Middle frontal gyrus (tissue), 1 donor: ENCODE measurements around the gene ZNF684.
"Not testable (repeated sequence)": the region's sequence is repeated elsewhere in the genome, so short reads cannot be mapped to it uniquely, and the experiment has no call there.

Experiments
- DNase-seq: peaks from one replicate; pipeline ENCODE4 v3.0.0-alpha.2; 2015; ENCODE audit warnings: low spot score; ENCODE audit errors: extremely low spot score

The ZNF684 gene

DNA sequence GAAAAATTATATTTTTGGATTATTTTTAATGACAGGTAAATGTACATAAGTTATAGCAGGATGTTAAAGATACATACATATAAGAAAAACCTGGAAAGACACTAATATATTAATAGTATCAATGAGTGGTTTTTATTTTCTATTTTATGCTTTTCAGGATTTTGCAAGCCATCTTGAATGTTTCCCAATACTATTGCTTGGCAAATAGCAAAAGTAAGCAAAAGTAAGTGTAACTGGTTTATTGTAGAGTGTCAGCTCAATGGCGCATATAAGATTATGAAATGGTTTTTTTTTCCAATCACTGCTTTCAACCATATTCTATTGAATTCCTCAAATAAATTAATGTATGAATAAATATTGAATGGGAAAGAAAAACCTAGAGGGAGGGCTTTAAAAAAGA, 36.4 kb downstream of the ZNF684 start:
- DNase-seq: no peak

DNA sequence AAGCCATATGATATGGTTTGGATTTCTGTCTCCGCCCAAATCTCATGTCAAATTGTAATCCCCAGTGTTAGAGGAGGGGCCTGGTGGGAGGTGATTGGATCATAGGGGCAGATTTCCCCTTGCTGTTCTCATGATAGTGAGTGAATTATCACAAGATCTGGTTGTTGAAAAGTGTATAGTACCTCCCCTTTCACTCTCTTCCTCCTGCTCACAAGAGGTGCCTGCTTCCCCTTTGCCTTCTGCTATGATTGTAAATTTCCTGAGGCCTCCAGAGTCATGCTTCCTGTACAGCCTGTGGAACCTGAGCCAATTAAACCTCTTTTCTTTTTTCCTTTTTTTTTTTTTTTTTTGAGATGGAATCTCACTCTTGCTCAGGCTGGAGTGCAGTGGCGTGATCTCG, 43.4 kb downstream of the ZNF684 start:
- not testable (repeated sequence) for DNase-seq

DNA sequence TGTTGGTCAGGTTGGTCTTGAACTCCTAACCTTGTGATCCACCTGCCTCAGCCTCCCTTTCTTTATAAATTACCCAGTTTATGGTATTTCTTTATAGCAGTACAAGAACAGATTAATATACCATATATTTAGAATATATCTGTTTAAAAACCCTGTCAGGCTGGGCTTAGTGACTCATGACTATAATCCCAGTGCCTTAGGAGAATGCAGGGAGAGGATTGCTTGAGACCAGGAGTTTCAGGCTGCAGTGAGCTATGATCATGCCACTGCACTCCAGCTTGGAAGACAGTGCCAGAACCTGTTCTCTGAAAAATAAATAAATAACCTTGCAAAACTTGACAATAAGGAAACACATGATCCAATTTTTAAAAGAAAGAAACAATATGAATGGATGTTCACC, 43.9 kb downstream of the ZNF684 start:
- DNase-seq: no peak

DNA sequence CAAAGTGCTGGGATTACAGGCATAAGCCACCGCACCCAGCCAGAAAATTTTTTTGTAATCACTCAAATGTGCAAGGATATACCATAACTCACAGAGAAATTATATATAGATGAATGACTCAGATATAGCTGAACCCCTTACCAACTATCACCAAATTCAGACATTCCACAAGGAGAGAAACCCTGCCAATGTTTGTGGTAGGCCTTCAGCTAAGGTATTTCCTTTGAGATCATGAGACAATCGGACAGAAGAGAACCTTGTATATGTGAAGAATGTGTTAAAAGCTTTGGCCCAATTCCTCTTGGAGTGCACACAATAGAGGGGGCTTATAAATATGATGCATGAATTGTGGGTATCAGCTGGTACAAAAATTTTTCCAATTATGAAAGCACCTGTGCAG, 50.7 kb downstream of the ZNF684 start:
- no peak for DNase-seq

DNA sequence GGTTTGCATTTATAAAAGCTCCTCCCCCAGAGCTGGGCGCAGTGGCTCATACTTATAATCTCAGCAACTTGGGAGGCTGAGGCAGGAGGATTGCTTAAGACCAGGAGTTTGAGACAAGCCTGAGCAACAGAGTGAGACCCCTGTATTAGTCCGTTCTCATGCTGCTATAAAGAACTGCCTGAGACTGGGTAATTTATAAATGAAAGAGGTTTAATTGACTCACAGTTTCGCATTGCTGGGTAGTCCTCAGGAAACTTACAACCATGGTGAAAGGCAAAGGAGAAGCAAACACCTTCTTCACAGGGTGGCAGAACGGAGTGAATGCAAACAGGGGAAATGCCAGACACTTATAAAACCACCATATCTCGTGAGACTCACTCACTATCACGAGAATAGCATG, 52.5 kb downstream of the ZNF684 start:
- DNase-seq: no peak

DNA sequence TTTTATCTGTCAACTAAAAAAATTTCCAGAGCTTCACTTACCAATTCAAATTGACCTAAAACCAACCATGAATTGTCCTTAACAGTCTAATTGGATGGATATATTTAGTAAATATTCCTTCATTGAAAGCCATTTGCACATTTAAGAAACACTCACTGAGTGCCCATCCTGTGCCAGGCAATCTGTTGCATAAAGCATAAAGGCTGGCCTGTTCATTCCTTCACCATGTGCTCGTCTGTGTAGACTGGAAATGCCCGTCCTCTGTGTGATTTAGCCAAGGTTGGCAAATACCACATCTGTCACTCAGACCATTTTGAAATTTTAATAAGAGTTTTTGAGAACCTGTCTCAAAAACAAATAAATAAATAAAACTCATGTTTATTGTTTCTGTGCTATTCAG, 57.1 kb downstream of the ZNF684 start:
- no peak for DNase-seq

DNA sequence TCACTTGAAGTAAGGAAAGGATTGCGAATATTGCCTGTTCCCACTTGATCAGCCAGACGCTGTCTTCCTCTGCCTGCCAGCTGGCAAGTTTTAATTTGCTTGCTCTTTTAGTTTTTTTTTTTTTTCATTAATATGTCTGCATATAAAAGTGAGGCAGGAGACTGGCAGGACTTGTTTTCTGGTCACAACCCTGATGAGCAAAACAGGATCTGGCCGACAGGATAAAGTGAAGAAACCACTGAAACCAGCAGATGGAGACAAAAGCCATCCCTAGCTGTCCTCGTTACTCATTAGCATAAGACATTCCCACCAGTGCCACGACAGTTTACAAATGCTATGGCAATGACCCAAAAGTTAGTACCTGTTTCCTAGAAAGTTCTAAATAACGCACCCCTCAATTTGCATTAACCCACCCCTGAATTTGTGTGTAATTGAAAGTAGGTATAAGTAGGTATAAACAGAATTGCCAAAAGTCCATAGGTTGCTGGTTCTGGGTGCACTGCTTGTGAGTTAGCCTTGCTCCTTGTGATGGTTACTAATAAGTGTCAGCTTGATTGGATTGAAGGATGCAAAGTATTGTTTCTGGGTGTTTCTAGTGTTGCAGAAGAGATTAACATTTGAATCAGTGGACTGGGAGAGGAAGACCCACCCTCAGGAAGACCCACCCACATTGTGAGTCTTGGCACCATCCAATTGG, 60.8 kb downstream of the ZNF684 start:
- no peak for DNase-seq

DNA sequence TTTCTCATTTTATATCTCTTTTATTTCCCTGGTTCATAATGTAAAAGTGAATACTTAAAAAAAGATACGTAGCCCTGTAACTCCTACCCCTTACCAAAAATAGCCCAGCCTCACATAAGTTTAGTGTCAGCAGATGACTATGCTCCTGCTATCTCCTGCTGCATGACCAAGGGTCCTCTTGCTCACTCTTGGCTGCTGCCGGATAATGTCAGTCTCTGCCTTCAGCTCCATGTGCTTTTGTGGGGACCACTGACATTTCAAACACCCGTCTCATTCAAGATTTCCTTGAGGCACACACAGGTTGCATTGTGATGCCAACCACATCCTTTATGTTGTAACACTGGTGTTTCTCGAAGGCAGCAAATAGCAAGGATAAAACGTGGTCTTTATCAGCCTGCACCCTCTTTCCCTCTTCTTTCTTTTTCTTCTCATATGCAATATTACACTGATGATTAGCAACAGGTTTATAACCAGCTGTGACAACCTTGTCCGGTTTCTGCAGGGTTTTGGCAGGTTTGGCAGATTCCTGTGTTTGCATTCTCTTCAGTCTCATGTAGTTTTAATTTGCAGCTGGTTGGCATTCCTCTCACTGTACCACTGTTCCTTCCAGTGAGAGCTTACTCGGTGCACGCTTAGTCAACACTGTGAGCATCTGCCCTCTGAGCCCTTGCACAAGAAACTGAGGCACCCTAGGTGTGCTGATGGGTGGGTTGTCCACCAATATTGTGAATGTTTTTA, 62.2 kb downstream of the ZNF684 start:
- no peak for DNase-seq

DNA sequence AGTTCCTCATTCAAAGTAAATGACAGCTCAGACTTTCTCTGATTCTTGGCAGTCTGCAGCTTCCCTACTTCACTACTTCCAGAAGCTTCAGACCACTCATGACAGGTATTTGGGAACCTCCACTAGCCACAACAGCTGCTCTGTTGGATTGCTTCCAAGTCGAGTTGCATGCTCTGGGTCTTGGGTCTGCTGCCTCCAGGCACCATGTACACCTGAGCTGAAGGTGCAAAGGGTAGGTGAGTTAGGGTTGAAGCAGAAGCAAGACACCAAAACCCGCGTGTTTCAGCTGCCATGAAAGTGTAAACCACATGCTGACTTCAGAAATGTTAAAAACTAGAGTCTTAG, 62.7 kb downstream of the ZNF684 start:
- DNase-seq: no peak

DNA sequence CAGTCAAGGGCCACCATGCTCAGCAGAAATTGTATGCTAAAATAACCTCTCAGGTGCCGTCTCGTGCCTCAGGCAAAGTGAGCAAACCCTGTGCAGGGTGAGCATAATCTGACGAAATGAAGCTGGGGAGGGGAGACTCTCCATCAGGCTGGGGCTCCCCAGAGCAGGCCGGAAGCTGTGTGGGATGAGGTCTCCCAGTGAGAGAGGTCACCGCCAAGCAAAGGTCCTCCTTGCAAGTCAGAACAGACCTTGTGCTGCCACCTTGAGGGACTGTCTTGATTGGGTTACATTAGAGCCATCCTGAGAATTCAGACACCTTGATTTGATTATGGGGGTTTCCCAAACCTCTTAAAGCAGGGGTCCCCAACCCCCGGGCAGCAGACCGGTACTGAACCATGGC, 64.2 kb downstream of the ZNF684 start:
- no peak for DNase-seq
